ENCODE results near the gene EPS8L2. TPM values are rescaled to one million over a fixed set of nuclear protein-coding genes. Genes with fewer than 3 reads are reported as not detected.

Gene EPS8L2
- total and polyA plus RNA-seq, 9 of the 15 experiments (the other 6 are each of a cell fraction or from before 2014, with no cell fraction given), result 0.75 to 17.0 (median 3.7) TPM

DNA sequence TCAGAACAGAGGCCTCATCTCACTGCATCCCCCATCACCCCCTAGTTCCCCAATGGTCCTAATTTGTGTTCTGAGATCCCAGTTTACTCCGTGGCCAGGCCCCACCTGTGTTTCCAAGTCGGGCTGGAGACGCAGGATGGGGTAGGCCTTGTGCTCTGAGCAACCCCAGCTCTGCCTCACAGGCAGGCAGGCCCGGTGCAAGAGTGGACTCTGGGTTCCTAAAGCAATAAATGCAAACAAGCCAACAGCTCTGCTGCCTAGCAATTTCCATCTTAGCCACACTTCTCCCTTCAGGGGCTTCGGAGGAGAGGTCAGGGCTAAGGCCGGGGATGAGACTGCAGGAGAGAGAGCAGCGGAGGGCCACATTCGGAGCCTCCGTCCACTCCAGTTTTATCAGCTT is 2.5 kb upstream of the EPS8L2 start (continued):
- TF ChIP-seq HNRNPL (IDR thresholded peaks at IDR 0.05; ENCODE audit: low read depth, low read length) (no peak), ZNF184 (CRISPR knock-in tag; IDR thresholded peaks at IDR 0.05) (no peak)

GRCh38 chr11:704228-704674 is 1.8 kb upstream of the EPS8L2 start:
- H2AFZ ChIP-seq (ENCODE audit: low read depth, low read length), result no peak overlapping the region
- H3K9me3 ChIP-seq (replicated peaks; ENCODE audit: control insufficient read depth, insufficient read depth, low read depth, low read length), result no peaks in the 10 kb centered on the region
- H4K20me1 ChIP-seq (replicated peaks; ENCODE audit: control insufficient read depth, insufficient read depth, low read length), result no peaks in the 10 kb centered on the region
- ChIA-PET POLR2A (interaction anchor here (0.7 to 1.5 kb wide), 5 partner anchors 9 to 60 kb away, joined by 3 to 4 read pairs (median 3); partner anchors contain the start of genes DEAF1, TALDO1 and TMEM80), CTCF (ENCODE audit: low intra/inter-chr PET ratio) (no interaction called here)
- TF ChIP-seq PCBP1 (IDR thresholded peaks at IDR 0.05; ENCODE audit: low read depth, low read length, poor library complexity, severe bottlenecking), result peak; percentile 19
- no peak for TF ChIP-seq PBX2 (CRISPR knock-in tag; IDR thresholded peaks at IDR 0.05; ENCODE audit: low read depth)
- TF ChIP-seq PBX2 (tag; conservative IDR thresholded peaks at IDR 0.05; ENCODE audit: low read depth), result no peak
- TF ChIP-seq RAD21 (CRISPR knock-in tag; conservative IDR thresholded peaks at IDR 0.05 in 1 of 2, IDR thresholded peaks at IDR 0.05 in 1 of 2), result no peak
- H3K36me3 ChIP-seq (ENCODE audit: control insufficient read depth, insufficient read depth, low read length), result peaks cover 9% of the 10 kb centered on the region; the same call in 1 of the 3 replicates
- 86% methylated on average over 14 of the region's 18 CpGs for WGBS (ENCODE audit: insufficient coverage, low coverage, missing lambda C conversion rate)
- no peaks in the 10 kb centered on the region for H3K79me2 ChIP-seq (ENCODE audit: control insufficient read depth, insufficient read depth, low read length)
- intact Hi-C loops (cut with micrococcal nuclease) (no loop called here), in situ Hi-C loops (cut with MboI) (no loop called here)
- H3K4me3 ChIP-seq, result no peak overlapping the region
- DNase-seq (ENCODE audit: extremely low read depth in 1 of 4, low spot score in 3 of 4) (no peak), ATAC-seq (no peak), FAIRE-seq (no peak)
- no TSS peak for BruUV-seq (replicated peaks)
- H3K9ac ChIP-seq (ENCODE audit: insufficient read depth in 1 of 2, low read depth in 2 of 2, low read length in 2 of 2), result peak overlapping the region in 1 of 2 experiments; percentile 74; a peak in 2 of 4 replicates
- no peak overlapping the region for H3K4me2 ChIP-seq (ENCODE audit: insufficient read depth, low read length)
- H3K27me3 ChIP-seq (ENCODE audit: control insufficient read depth in 2 of 2, insufficient read depth in 2 of 2, low read length in 2 of 2), result no peaks in the 10 kb centered on the region
- H3K4me1 ChIP-seq (replicated peaks in 1 of 2; ENCODE audit: control insufficient read depth in 2 of 2, insufficient read depth in 2 of 2, low read length in 2 of 2), result peaks cover 6 to 65% of the 10 kb centered on the region in 2 experiments
- H3K9me1 ChIP-seq (ENCODE audit: control insufficient read depth, insufficient read depth, low read length), result no peaks in the 10 kb centered on the region
- no peak overlapping the region for H3K27ac ChIP-seq (ENCODE audit: extremely low read depth, low read depth, low read length)
